H1 (cell line): Measurements from ENCODE around the gene ARHGEF11. TPM values are rescaled to one million over a fixed set of nuclear protein-coding genes. Genes with fewer than 3 reads are reported as not detected.

Experiments used
- CTCF ChIA-PET: fragments of 300-600 bp; sonication (Branson Sonifier 250); formaldehyde crosslinking; loops from one replicate; lab custom pipeline; 2021; ENCODE audit not compliant: partially characterized antibody; lab: Charles Lee
- POLR2A ChIA-PET: fragments of 300-600 bp; sonication (Branson Sonifier 250); formaldehyde crosslinking; loops from one replicate; lab custom pipeline; 2021; ENCODE audit warnings: inconsistent platforms; ENCODE audit not compliant: partially characterized antibody; lab: Charles Lee
- DNase-seq, 2 experiments: peaks; one replicate each; pipeline versions ENCODE4 v3.0.0 to v3.0.0-alpha.2; 2010 to 2022; ENCODE audit warnings: low spot score in 2 of 2, low read depth in 1 of 2, mixed read lengths in 1 of 2
- FAIRE-seq: peaks from 2 replicates; lab custom pipeline; 2011; peaks lifted over from hg19 to GRCh38; lab: Jason Lieb, UNC
- H2AFZ ChIP-seq: 2 replicates; pipeline ENCODE4 v1.8.1; 2012; ENCODE audit warnings: low read length, inconsistent platforms
- H2AK5ac ChIP-seq: 2 replicates; pipeline ENCODE4 v1.6.1; 2013; ENCODE audit warnings: low read depth, low read length
- H2BK120ac ChIP-seq: replicated peaks from 2 replicates; pipeline ENCODE3; 2013; ENCODE audit warnings: low read depth, low read length, inconsistent platforms
- H2BK12ac ChIP-seq: 2 replicates; pipeline ENCODE4 v1.6.1; 2013; ENCODE audit warnings: low read depth, low read length
- H2BK15ac ChIP-seq: 2 replicates; pipeline ENCODE4 v1.6.1; 2013; ENCODE audit warnings: low read length
- H2BK20ac ChIP-seq: 2 replicates; pipeline ENCODE4 v1.6.1; 2013; ENCODE audit warnings: low read length
- H2BK5ac ChIP-seq: 2 replicates; pipeline ENCODE4 v1.6.1; 2013; ENCODE audit warnings: low read depth, low read length
- H3K14ac ChIP-seq: 2 replicates; pipeline ENCODE4 v1.6.1; 2013; ENCODE audit warnings: inconsistent platforms; ENCODE audit not compliant: insufficient read length
- H3K18ac ChIP-seq: 2 replicates; pipeline ENCODE4 v1.6.1; 2013; ENCODE audit warnings: low read length; ENCODE audit errors: extremely low read depth
- H3K23ac ChIP-seq: 2 replicates; pipeline ENCODE4 v1.6.1; 2013; ENCODE audit warnings: inconsistent platforms; ENCODE audit not compliant: insufficient read length
- H3K23me2 ChIP-seq: 2 replicates; pipeline ENCODE4 v1.6.1; 2013; ENCODE audit warnings: low read depth, low read length
- H3K27ac ChIP-seq: 2 replicates; pipeline ENCODE4 v1.6.1; 2011; ENCODE audit warnings: low read depth, low read length, inconsistent platforms
- H3K27me3 ChIP-seq, 4 experiments: replicated peaks in 1 of 4; 1 replicate in 1 of 4; 2 replicates in 3 of 4; pipeline versions ENCODE4 v1.6.1 to v1.8.1; 2011 to 2013; ENCODE audit warnings: low read length in 3 of 4, mild to moderate bottlenecking in 3 of 4, inconsistent platforms in 2 of 4, mixed read lengths in 2 of 4, moderate library complexity in 1 of 4; ENCODE audit not compliant: control insufficient read depth in 3 of 4, insufficient read depth in 3 of 4; ENCODE audit errors: extremely low read depth in 1 of 4
- H3K36me3 ChIP-seq, 4 experiments: 2 replicates each; pipeline versions ENCODE4 v1.6.1 to v1.8.1; 2011 to 2013; ENCODE audit warnings: mild to moderate bottlenecking in 4 of 4, low read length in 3 of 4, moderate library complexity in 2 of 4, control low read depth in 1 of 4, inconsistent platforms in 1 of 4; ENCODE audit not compliant: insufficient read depth in 4 of 4, control insufficient read depth in 2 of 4
- H3K4ac ChIP-seq: replicated peaks from 2 replicates; pipeline ENCODE3; 2013; ENCODE audit warnings: low read length, low read depth, mixed read lengths, inconsistent platforms; ENCODE audit not compliant: insufficient read length
- H3K4me1 ChIP-seq, 4 experiments: replicated peaks in 1 of 4; 1 replicate in 1 of 4; 2 replicates in 3 of 4; pipeline versions ENCODE4 v1.6.1 to v1.8.1; 2011 to 2013; ENCODE audit warnings: low read length in 3 of 4, inconsistent platforms in 2 of 4, mixed read lengths in 1 of 4; ENCODE audit not compliant: insufficient read depth in 4 of 4, control insufficient read depth in 3 of 4
- H3K4me2 ChIP-seq, 2 experiments: 2 replicates each; pipeline versions ENCODE4 v1.6.1 to v1.8.1; 2011 to 2013; ENCODE audit warnings: low read depth in 2 of 2, low read length in 2 of 2, control low read depth in 1 of 2, inconsistent platforms in 1 of 2, mild to moderate bottlenecking in 1 of 2; ENCODE audit not compliant: insufficient read depth in 1 of 2
- H3K4me3 ChIP-seq, 4 experiments: fragments of 200-600, 300-600 bp in 1 of 4; sonication (generic), shearing (Covaris generic), sonication (Bioruptor Twin) in 1 of 4; 2 replicates each; pipeline versions ENCODE4 v1.5.1 to v1.8.1; 2011 to 2016; ENCODE audit warnings: low read length in 4 of 4, low read depth in 3 of 4, control low read depth in 2 of 4, inconsistent platforms in 2 of 4, mild to moderate bottlenecking in 2 of 4, mixed read lengths in 1 of 4, moderate library complexity in 1 of 4; ENCODE audit not compliant: insufficient read depth in 2 of 4; ENCODE audit errors: extremely low read depth in 1 of 4
- H3K56ac ChIP-seq: replicated peaks from 2 replicates; pipeline ENCODE3; 2013; ENCODE audit warnings: low read depth, mild to moderate bottlenecking, mixed read lengths, low read length, inconsistent platforms; ENCODE audit not compliant: insufficient read length
- H3K79me1 ChIP-seq: 2 replicates; pipeline ENCODE4 v1.6.1; 2013; ENCODE audit warnings: low read depth, low read length, control low read depth
- H3K79me2 ChIP-seq, 2 experiments: 2 replicates each; pipeline versions ENCODE4 v1.6.1 to v1.8.1; 2012 to 2013; ENCODE audit warnings: low read length in 2 of 2, mild to moderate bottlenecking in 2 of 2, inconsistent platforms in 1 of 2; ENCODE audit not compliant: insufficient read depth in 2 of 2, control insufficient read depth in 1 of 2
- H3K9ac ChIP-seq, 4 experiments: replicated peaks in 1 of 4; 1 replicate in 1 of 4; 2 replicates in 3 of 4; pipeline versions ENCODE4 v1.6.1 to v1.8.1; 2011 to 2013; ENCODE audit warnings: low read depth in 3 of 4, low read length in 3 of 4, control low read depth in 2 of 4, mild to moderate bottlenecking in 2 of 4, moderate library complexity in 2 of 4, inconsistent platforms in 1 of 4; ENCODE audit errors: extremely low read depth in 1 of 4
- H3K9me3 ChIP-seq, 2 experiments: 2 replicates each; pipeline versions ENCODE4 v1.6.1 to v1.8.1; 2012 to 2013; ENCODE audit warnings: mild to moderate bottlenecking in 2 of 2, moderate library complexity in 2 of 2, control low read depth in 1 of 2, inconsistent platforms in 1 of 2, low read depth in 1 of 2, low read length in 1 of 2, mixed read lengths in 1 of 2; ENCODE audit not compliant: insufficient read depth in 2 of 2
- H4K20me1 ChIP-seq, 2 experiments: replicated peaks in 1 of 2; 2 replicates each; pipeline versions ENCODE3 to v1.8.1; 2011 to 2013; ENCODE audit warnings: inconsistent platforms in 2 of 2, low read length in 2 of 2, mild to moderate bottlenecking in 1 of 2; ENCODE audit not compliant: insufficient read depth in 2 of 2, control insufficient read depth in 1 of 2
- H4K5ac ChIP-seq: 2 replicates; pipeline ENCODE4 v1.6.1; 2013; ENCODE audit warnings: low read length, low read depth, mixed read lengths, inconsistent platforms; ENCODE audit not compliant: insufficient read length
- H4K8ac ChIP-seq: 2 replicates; pipeline ENCODE4 v1.8.0; 2013; ENCODE audit warnings: mild to moderate bottlenecking, moderate library complexity, low read length, inconsistent platforms; ENCODE audit not compliant: insufficient read depth; ENCODE audit errors: extremely low read depth
- H4K91ac ChIP-seq: replicated peaks from 2 replicates; pipeline ENCODE3; 2013; ENCODE audit warnings: low read length, mixed read lengths, inconsistent platforms; ENCODE audit not compliant: insufficient read length
- EGR1 ChIP-seq: IDR thresholded peaks from 2 replicates; pipeline ENCODE4 v1.6.1; 2011; ENCODE audit warnings: low read depth, low read length, borderline replicate concordance
- FOSL1 ChIP-seq: IDR thresholded peaks from 2 replicates; pipeline ENCODE4 v1.6.1; 2011; ENCODE audit warnings: mild to moderate bottlenecking, low read depth, low read length, moderate library complexity; ENCODE audit not compliant: insufficient read depth
- JUND ChIP-seq: IDR thresholded peaks from 2 replicates; pipeline ENCODE4 v1.6.1; 2011; ENCODE audit warnings: mild to moderate bottlenecking, improper control_type of control experiment, low read length
- KDM1A ChIP-seq: fragments of 200-600, 300-600 bp; sonication (generic); IDR thresholded peaks from 2 replicates; pipeline ENCODE4 v1.7.1; 2016; ENCODE audit warnings: mild to moderate bottlenecking, low read length, borderline replicate concordance
- PHF8 ChIP-seq: fragments of 200-600 bp; sonication (generic); conservative IDR thresholded peaks from 2 replicates; pipeline ENCODE4 v1.7.1; 2012; ENCODE audit warnings: low read depth, mild to moderate bottlenecking, inconsistent platforms, low read length, moderate library complexity
- POLR2A ChIP-seq, 2 experiments: IDR thresholded peaks; 1 replicate in 1 of 2; 2 replicates in 1 of 2; pipeline ENCODE4 v1.6.1; 2011; ENCODE audit warnings: low read depth in 2 of 2, low read length in 2 of 2, mild to moderate bottlenecking in 2 of 2; ENCODE audit errors: control extremely low read depth in 1 of 2
- RFX5 ChIP-seq: IDR thresholded peaks from 2 replicates; pipeline ENCODE4 v1.6.1; 2011; ENCODE audit warnings: low read depth, low read length, improper control_type of control experiment, borderline replicate concordance
- SIN3A ChIP-seq, 2 experiments: IDR thresholded peaks in 1 of 2; conservative IDR thresholded peaks in 1 of 2; 2 replicates each; pipeline ENCODE4 v1.6.1; 2011 to 2012; ENCODE audit warnings: low read length in 2 of 2, improper control_type of control experiment in 1 of 2, low read depth in 1 of 2, mild to moderate bottlenecking in 1 of 2
- SIX5 ChIP-seq: IDR thresholded peaks from 2 replicates; pipeline ENCODE4 v1.6.1; 2011; ENCODE audit warnings: mild to moderate bottlenecking, low read depth, low read length
- SP4 ChIP-seq: IDR thresholded peaks from 2 replicates; pipeline ENCODE4 v1.6.1; 2012; ENCODE audit warnings: low read length, inconsistent platforms
- TBP ChIP-seq: IDR thresholded peaks from 2 replicates; pipeline ENCODE4 v1.6.1; 2011; ENCODE audit warnings: low read depth, low read length, improper control_type of control experiment
- TEAD4 ChIP-seq: IDR thresholded peaks from 2 replicates; pipeline ENCODE4 v1.6.1; 2012; ENCODE audit warnings: low read depth, low read length, inconsistent platforms, mixed read lengths
- YY1 ChIP-seq: IDR thresholded peaks from 2 replicates; pipeline ENCODE4 v1.6.1; 2011; ENCODE audit warnings: low read depth, mild to moderate bottlenecking, low read length
- WGBS, 2 experiments: shearing (Covaris generic) in 1 of 2; methylation state at CpG; one replicate each; pipeline versions ENCODE4 v1.1.6 to v1.1.7; 2013 to 2015; ENCODE audit warnings: low lambda C conversion rate in 2 of 2, mixed read lengths in 2 of 2, inconsistent platforms in 1 of 2, low coverage in 1 of 2, missing lambda C conversion rate in 1 of 2; ENCODE audit not compliant: insufficient replicate concordance in 2 of 2, insufficient coverage in 1 of 2, insufficient read length in 1 of 2; ENCODE audit errors: extremely low coverage in 1 of 2, missing lambda C conversion rate in 1 of 2; 5-methylcytosine and 5-hydroxymethylcytosine counted together
- polyA plus RNA-seq, 7 experiments: library from polyadenylated mRNA; depleted of rRNA in 3 of 7; stranded (reverse) in 5 of 7; unstranded in 2 of 7; fragments of >200 nt in 5 of 7; fragments of 200-250 nt in 2 of 7; gene quantifications; 1 replicate in 5 of 7; 2 replicates in 1 of 7; 4 replicates in 1 of 7; pipeline versions ENCODE4 v1.2.1 to v1.2.3, GENCODE V29; 2011 to 2013; ENCODE audit warnings: missing spikeins in 2 of 7, mixed read lengths in 2 of 7
- total RNA-seq: library from RNA; stranded (reverse); fragmentation: NEBNext Ultra II Directional; extraction: Animal tissue kit (Norgen Biotek cat#: 25700); gene quantifications from 2 replicates; pipeline ENCODE4 v1.2.1, GENCODE V29; 2021

Gene ARHGEF11
- total and polyA plus RNA-seq, 2 of the 8 experiments (the other 6 are each of a cell fraction or from before 2014, with no cell fraction given): 19.9 to 33.1 TPM

GRCh38 chr1:156936191-156936590 lies 109.4 kb downstream of the ARHGEF11 start:
- DNase-seq (no peak), FAIRE-seq (no peak)
- H4K20me1 ChIP-seq: peaks cover 4% of the 10 kb centered on the region in 2 experiments
- H3K9ac ChIP-seq: no peak overlapping the region
- no peaks in the 10 kb centered on the region for H3K9me3 ChIP-seq
- H3K18ac ChIP-seq: no peak overlapping the region
- H3K79me2 ChIP-seq: no peaks in the 10 kb centered on the region
- H2AK5ac ChIP-seq: no peak overlapping the region
- H4K8ac ChIP-seq: no peak overlapping the region
- no peak overlapping the region for H2BK15ac ChIP-seq
- H3K27ac ChIP-seq: no peak overlapping the region
- H3K4me2 ChIP-seq: no peak overlapping the region
- no peak overlapping the region for H4K91ac ChIP-seq
- H3K4me3 ChIP-seq: no peak overlapping the region
- H3K79me1 ChIP-seq: no peaks in the 10 kb centered on the region
- H3K36me3 ChIP-seq: peaks cover 11 to 41% (median 13%) of the 10 kb centered on the region in 4 experiments
- H3K27me3 ChIP-seq: no peaks in the 10 kb centered on the region; a peak in 1 of 7 replicates
- no peak for TF ChIP-seq PHF8
- no peak for TF ChIP-seq FOSL1
- TF ChIP-seq SP4: no peak
- no peak for TF ChIP-seq YY1
- no peak for TF ChIP-seq SIX5
- no peak for TF ChIP-seq TEAD4
- no peak for TF ChIP-seq JUND
- no peak for TF ChIP-seq KDM1A
- TF ChIP-seq RFX5: no peak
- no peak for TF ChIP-seq SIN3A (conservative IDR thresholded peaks at IDR 0.05 in 1 of 2, IDR thresholded peaks at IDR 0.05 in 1 of 2; ENCODE audit: low read depth in 1 of 2, low read length in 2 of 2)
- no peak for TF ChIP-seq TBP
- no peak for TF ChIP-seq EGR1
- no peak for TF ChIP-seq POLR2A (IDR thresholded peaks at IDR 0.05; ENCODE audit: control extremely low read depth in 1 of 2, low read depth in 2 of 2, low read length in 2 of 2)
- no peak overlapping the region for H3K23ac ChIP-seq
- H2AFZ ChIP-seq: no peak overlapping the region
- H3K56ac ChIP-seq: no peak overlapping the region
- no peak overlapping the region for H3K4ac ChIP-seq
- peaks cover 0 to 4% (median 0%) of the 10 kb centered on the region in 4 experiments; a peak in 3 of 7 replicates for H3K4me1 ChIP-seq
- H2BK120ac ChIP-seq: no peak overlapping the region
- H2BK20ac ChIP-seq: no peak overlapping the region
- H3K23me2 ChIP-seq: peaks cover 1% of the 10 kb centered on the region; the same call in 1 of the 2 replicates
- no peak overlapping the region for H2BK12ac ChIP-seq
- CTCF ChIA-PET: interaction anchor here (0.7 to 2.6 kb wide), 7 partner anchors 8 to 258 kb away, joined by 3 to 12 read pairs (median 3); no protein-coding TSS in a partner anchor
- H3K14ac ChIP-seq: no peak overlapping the region
- WGBS, 2 experiments: 91% methylated on average over 5 of the region's 5 CpGs; no CpG with 5 or more reads in 1 of the 2 experiments
- H4K5ac ChIP-seq: no peak overlapping the region
- H2BK5ac ChIP-seq: no peak overlapping the region
- POLR2A ChIA-PET: interaction anchor here (0.9 to 1.1 kb wide), 2 partner anchors 9 to 23 kb away, joined by 3 read pairs; no protein-coding TSS in a partner anchor
